GM04503 (cell line): Measurements from ENCODE around the gene PRM2.
"Not testable (repeated sequence)": the region's sequence is repeated elsewhere in the genome, so short reads cannot be mapped to it uniquely, and the experiment has no call there.

ENCODE experiments used
- DNase-seq: peaks from one replicate; pipeline ENCODE4 v3.0.0-alpha.2; 2012; ENCODE audit warnings: low read depth

Gene PRM2

DNA sequence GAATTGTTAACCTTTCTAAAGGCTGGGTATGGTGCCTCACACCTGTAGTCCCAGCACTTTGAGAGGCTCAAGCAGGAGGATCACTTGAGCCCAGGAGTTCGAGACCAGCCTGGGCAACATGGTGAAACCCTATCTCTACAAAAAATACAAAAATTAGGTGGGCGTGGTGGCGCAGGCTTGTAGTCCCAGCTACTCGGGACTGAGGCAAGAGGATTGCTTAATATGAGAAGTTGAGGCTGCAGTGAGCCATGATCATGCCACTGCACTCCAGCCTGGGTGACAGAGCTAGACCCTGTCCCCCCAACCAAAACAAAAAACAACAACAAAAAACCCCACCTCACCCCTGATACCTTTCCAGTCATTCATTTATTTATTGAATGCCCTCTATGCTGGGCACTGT lies 13.4 kb upstream of the PRM2 start:
- DNase-seq = not testable (repeated sequence)

DNA sequence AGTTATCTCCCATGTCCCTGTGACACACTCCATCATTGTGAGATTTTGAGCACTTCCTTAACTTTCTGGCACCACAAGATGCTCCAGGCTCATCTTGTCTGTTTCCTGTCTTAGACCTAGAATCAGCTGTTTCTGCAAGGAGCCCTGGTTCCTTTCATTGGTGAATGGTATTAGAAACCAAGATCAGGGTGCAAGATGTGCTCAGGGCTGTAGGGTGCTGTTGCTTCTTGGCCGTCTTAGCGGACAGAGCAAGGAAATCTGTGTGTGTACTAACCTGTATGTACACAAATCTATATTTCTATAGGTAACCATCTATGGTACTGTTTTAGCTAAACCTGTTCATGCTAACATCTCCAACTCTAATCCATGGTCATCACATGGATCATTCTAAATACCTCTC lies 12.9 kb upstream of the PRM2 start:
- DNase-seq = no peak

DNA sequence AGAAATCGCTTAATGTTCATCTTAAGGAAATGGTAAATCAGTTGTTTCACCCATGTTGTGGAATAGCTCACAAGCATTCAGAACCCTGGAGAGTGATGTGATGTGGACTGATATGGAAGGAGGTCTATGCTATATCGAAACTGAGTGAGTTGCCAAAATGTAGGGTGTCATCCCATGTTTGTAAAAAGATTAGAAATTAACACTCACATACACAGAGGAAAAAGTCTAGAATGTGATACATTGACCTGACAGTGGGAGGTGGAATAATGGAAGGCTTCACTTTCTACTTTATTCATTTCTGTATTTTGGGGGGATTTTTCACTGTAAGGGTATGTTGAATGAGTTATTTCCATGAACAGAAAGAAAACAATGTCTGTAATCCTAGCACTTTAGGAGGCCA lies 9.6 kb upstream of the PRM2 start:
- DNase-seq = no peak

DNA sequence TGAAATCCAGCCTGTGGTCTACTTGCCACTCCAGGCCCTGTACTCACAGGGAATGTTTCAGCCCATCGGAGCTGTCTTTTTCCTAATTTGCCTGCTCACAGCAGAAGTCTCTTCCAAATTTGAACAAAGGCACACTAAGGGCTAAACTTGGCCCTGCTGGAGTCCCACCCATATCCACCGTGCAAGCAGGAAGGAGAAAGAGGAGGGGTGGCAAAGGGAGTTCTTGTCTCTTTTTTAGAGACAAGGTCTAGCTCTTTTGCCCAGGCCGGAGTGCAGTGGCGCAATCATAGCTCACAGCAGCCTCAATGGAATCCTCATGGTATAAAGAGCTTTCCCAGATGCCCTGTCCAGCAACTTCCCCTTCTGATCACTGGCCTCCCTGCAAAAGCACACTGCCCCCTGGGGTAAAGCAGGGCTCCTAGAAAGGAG lies 7.6 kb upstream of the PRM2 start:
- DNase-seq = no peak

DNA sequence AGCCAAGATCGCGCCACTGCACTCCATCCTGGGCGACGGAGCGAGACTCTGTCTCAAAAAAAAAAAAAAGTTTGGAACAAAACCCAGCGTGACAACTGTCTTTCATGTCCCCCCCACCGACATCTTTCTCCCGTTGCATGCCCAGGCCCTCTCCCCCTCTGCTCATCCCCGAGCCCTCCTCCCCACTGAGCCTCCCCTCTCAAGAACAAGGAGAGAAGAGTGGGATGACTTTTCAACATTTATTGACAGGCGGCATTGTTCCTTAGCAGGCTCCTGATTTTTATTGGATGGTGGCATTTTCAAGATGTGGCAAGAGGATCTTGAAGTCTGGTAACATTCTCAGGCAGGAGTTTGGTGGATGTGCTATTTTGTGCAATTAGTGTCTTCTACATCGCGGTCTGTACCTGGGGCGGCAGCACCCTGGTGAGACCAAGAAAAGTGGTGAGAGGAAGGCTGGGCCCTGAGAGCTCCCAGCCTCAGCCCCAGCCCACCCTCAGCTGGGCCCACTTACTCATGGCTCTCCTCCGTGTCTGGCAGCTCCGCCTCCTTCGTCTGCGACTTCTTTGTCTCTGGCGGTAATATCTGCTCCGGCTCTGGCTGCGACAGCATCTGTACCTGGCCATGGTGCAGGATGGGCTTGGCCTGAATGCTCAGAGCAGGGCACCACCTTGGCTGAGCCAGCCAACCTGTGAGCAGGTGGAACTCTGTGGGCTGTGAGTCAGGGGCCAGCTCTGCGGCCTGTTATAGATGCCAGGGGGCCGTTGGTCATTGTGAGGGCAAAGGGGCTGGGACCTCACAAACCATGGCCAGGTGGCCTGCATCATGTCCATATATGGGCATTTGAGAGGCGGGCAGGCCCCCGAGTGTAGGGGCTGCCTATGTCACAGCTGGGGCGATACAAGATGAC lies 4.6 kb upstream of the PRM2 start, which contains the start of gene PRM1:
TSS of gene PRM1 (minus strand) at position 715 of the 907 bp plus-strand sequence. CDS start at position 623, 92 bp downstream.
- no peak for DNase-seq

DNA sequence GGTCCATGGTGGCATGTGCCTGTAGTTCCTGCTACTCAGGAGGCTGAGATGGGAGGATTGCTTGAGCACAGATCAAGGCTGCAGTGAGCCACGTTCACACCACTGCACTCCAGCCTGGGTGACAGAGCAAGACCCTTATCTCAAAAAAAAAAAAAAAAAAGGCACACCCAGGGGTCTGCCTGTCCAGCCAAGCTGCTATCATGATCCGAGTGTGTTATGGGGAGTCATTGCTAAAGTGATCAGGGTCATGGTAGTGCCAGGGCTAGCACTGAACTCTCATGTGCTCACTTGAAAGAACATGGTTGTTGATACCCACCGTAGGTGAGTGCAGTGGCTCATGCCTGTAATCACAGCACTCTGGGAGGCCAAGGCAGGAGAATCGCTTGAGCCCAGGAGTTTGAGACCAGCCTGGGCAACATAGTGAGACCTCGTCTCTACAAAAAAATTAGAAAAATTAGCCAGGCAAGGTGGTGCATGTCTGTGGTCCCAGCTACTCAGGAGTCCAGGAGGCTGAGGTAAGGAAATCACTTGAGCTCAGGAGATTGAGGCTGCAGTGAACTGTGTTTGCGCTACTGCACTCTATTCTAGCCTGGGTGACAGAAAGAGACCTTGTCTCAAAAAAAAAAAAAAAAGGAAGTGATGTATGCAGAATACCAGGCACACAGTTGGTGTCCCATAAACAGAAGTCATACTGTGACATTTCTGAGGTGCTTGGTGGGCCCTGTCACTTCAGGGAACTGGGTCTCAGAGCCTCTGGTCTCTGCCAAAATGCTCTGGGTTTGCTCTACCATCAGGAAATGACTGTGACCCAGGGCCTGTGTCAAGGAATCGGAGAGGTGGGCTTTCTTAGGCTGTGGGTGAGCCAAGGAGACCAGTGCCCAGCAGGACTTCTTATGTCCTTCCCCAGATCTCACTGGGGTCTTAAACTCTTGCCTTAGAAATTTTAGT lies 2.7 kb upstream of the PRM2 start:
- DNase-seq = no peak

DNA sequence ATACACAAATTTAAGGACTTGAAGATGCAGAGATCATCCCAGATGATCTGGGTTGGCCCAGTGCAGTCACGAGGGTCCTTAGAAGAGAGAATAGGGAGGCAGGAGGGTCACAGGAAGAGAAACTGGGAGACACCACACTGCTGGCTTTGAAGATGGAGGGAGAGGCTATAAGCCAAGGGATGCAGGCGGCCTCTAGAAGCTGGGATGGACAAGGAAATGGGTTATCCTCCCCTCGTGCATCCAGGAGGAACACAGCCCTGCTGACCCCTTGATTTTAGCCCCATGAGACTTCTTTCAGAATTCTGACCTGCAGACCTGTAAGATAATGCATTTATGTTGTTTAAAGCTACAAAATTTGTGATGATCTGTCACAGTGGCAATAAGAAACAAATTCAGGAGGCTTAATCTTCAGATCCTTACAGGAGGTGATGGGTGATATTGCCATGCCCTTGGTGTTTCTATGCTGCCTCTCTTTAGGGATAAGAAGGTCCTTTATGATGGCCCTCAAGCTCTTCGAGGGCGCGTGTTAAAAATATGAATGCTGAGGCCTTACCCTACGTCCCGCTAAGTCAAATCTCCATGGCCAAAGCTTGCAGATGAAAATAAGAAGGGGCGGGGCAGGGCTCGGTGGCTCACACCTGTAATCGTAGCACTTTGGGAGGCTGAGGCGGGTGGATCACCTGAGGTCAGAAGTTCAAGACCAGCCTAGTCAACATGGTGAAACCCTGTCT lies 1.5 kb upstream of the PRM2 start:
- no peak for DNase-seq

DNA sequence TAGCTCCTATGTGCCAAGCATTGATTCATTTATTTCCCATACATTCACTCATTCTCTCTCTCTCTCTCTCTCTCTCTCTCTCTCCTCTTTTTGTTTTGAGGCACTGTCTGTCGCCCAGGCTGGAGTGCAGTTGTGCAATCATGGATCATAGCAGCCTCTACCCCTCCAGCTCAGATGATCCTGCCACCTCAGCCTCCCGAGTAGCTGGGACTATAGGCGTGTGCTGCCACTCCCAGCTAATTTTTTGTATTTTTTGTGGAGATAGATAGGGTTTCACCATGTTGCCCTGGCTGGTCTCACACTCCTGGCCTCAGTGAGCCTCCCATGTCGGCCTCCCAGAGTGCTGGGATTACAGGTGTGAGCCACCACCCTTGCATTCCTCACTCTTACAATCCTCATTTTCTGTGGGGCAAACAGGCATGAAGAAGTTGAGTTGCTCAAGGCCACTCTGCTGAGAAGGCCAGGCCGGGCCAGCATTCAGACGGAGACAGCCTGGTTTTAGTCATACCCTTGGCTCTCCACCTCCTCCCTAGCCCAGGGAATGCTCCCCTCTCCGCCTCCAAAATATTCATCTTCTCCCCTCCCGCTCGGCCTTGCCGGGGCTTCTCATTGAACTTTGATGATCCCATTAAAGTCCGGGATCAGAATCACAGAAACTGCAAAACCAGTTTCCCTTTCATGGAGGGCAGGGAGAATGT lies 765 bp upstream of the PRM2 start:
- no peak for DNase-seq

DNA sequence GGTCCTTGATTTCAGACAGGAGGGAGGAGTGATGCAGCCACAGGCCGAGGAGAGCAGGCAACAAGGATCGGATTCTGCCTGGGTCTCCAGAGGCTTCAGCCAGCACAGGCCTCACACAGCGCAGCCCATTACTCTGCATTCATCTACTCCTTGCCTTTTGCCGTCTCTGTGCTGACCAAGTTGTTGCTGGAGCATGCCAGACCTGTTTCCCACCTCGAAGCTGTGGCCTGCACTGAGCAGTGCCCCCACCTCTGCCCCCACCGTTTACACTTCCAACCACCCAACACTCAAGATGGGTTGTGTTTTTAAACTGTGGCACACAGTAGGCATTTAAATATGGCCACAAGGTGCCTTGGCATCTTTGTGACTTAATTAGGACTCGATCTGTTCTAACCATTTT lies 1.3 kb downstream of the PRM2 start:
- no peak for DNase-seq

DNA sequence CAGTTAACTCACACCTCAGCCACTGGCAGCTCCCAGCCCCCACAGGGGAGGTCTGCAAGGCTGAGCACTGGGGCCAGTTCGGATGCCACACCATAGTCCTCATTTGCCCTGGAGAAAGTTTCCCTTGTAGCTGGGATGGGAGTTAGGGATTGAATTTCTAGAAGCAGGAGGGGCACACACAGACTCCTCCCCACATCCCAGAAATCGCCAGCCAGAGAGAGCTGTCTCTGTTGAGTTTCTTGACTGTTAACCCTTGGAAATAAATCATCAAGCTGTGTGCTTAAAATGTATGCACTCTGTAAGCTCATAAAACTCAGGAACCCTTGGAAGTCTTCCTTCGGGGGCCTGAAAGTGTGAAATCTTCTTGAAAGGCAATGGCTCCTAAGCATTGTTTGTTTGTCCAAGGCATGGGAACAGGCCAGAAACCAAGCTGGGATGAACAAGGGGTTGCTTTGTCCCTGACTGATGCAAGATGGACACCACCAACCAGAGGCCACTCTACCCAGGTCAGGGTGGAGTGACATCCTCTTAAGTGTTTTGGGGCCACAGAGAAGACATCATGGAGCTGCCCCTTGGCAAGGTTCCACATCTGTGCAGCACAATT lies 2.5 kb downstream of the PRM2 start:
- no peak for DNase-seq

DNA sequence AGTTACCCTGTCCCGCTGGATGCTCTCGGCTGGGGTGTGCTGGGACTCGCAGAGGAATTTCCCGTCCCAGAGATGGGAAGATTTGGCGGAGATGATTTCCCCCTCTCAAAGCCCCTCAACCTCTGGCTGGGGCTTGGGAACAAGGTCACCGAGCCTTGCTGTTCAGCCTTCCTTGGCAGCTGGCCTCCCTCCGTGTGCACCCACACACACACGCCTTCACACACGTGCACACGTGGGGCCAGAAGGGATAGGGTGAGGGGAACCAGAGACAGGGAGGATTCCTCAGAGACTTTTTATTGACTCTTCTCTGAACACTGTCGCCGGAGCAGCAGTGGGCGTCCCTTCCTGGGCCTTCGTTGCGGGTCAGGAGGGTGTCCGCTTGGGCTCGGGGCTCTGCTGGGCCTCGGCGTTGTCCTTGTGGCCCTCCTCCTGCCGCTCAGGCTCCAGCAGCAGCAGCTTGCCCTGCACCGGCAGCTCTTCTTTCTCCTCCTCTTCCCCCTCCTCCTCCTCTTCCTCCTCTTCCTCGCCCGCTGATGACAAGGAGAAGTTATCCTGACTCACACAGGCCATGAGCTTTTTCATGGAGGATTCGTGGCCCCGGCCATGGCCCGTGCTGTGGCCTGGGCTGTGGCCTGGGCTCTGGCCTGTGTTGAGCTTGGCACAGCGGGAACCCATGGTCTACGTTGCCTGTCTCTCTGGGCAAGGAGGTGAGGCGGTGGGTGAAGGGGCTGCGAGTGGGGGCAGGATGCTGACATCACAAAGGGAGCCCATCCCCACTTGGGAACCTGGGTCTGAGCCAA lies 3.2 kb downstream of the PRM2 start, which contains the start of gene PRM3:
TSS of gene PRM3 (minus strand) at position 709 of the 800 bp plus-strand sequence. CDS start at position 675, 34 bp downstream.
- DNase-seq = no peak

DNA sequence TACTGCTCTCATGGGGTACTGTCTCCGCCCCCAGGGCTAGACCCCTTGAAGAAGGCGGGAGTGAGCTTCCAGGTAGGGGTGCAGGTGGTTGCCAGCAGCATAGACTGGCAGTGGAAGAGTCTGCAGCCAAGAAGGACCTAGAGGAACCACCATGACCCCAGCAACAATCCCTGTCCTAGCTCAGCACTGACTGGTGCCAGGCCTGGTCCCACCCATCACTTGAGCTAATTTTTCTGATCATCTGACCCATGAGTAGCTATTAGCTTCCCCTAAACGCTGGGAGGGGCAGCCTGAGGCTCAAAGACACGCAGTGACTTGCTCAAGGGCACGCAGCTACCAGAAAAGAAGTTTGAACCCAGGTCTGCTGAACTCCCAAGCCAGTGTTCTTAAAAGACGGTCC lies 3.8 kb downstream of the PRM2 start:
- no peak for DNase-seq

DNA sequence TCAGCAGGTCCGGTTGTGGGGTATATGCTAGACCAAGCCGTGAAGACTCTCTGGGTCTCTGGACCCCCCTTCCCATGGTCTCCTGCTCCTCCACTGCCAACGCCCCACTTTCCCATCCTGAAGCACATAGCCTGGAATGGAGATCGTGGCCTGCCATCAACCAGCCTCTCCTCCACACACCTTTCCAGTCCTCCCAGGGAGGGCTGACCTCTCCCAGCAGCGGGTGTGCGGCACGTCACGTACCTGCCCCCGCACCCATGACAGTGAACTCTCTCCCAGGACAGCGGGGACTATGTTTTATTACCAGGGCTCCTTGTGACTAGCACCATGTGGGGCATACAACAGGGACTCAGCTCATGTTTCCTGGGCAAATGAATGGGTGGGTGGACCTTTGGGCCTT lies 4.7 kb downstream of the PRM2 start:
- no peak for DNase-seq

DNA sequence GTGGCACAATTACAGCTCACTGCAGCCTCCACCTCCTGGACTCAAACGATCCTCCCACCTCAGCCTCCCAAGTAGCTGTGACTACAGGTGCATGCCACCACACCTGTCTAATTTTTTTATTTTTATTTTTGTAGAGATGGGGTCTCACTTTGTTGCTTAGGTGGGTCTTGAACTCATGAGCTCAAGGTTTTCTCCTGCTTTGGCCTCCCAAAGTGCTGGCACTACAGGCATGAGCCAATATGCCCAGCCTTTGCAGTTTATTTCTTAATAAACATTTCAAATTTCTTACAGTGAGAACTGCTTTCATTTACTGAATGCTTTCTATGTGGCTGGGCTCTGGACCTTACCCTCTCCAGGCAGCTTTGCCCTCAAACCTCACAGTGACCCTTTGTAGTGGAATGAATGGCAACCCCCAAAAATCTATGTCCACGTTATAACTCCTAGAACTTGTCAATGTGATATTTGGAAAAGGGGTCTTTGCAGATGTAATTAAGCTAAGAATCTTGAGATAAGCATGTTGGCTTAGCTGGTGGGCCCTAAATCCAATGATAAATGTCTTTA lies 5.6 kb downstream of the PRM2 start:
- DNase-seq = no peak

DNA sequence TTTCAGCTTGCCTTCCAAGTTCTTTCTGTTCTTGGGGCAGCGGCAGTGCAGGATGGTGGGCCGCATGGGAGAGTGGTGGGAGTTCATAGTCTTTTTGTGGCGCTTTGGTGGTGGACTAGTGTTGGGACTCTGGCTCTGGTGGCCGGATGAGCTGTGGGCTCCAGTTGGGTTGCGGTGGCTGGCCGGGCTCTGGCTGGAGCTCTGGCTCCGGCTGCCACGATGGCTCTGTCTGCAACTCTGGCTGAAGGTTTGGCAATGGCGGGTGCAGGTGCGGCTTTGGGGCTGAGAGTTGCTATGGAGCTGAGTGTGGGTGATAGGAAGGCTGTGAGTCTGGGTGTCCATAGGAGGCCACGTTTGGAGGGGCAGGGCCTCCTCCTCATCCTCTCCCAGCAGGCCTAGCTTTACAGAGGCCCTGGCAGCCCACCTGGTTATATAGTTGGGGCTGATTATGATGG lies 7.3 kb downstream of the PRM2 start, which contains the start of gene TNP2:
TSS of gene TNP2 (minus strand) at position 405 of the 455 bp plus-strand sequence. CDS start at position 342, 63 bp downstream.
- DNase-seq = no peak

DNA sequence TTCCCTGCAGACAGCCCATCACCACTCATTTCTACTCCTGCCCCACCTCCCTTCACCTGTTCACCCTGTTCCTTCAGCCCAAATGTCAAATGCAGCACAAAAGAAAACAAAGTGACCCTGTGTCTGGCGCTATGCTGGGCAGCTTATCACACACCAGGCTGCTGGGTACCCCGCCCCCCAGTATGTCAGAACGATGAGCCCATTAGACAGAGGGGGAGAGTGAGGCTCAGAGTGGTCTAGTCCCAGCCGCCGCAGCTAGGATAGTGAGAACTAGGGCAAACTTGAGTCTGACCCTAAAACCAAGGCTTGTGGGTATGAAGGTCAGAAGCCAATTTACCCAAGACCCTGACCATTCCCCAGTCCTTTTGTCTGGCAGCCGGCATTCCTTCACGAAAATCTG lies 11.2 kb downstream of the PRM2 start:
- DNase-seq = no peak

DNA sequence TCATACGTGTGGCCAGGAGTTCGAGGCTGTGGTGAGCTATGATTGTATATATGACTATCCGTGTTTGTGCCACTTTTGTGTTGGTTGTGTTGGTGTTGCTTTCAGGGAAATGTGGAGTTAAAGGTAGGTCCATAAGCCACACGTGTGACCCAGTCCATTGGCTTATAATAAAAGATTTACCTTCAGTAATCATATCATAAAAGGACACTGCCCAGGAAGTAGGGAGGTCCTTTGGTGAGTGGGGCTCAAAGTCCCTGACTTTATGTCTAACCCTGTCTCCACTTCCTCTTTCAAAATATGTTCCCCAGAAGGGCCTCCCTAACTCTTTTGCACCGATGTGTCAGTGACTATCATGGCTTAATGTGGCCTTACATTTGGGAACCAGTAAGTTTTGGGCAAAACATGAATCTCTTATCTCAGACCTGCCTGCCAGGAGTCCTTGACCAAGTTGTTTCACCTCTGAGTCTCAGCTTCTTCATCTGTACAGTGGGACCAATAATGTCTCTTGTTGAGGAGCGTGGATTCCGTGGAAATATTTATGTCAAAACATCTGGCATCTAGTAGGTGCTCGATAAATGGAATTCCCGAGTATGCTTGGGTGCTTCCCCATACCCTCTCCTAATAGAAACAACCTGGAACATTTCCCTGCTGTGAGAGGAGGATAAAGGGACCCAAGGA lies 12.0 kb downstream of the PRM2 start:
- no peak for DNase-seq

DNA sequence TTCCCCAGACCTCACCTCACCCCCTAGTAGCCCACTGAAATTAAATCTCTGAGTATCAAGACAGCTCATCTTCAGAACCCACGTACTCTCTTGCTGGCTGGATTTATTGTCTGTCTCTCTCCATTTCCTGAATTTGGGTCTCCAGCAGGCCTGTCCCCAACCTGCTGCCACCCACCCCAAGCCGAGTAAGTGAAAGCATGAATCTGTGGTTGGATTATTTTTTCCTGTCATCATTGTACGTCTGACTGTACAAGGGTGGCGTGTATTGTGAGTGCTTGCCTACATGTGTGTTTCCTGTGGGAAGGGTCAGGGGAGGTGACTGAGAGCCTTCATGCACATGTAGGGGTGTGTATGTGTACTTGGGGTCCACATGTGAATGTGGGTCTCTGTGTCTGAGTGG lies 12.5 kb downstream of the PRM2 start:
- DNase-seq = no peak

DNA sequence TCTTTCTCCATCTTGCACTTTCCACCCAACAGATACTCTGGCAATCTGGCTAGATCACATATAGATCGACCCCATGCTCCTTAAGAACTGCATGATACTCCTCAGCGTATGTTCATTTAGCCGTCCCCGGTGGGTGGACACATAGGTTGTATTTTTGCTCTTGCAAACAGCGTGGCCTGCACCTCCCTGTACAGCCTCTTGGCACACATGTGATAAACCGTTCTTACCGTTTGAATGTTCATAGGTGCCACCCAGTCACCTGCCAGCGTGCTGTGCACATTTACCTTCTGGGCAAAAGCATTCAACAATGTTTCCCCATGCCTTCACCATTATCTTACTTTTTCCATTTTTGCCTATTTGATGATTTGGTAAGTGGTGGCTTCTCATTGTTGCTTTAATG lies 13.4 kb downstream of the PRM2 start:
- DNase-seq = no peak
